ENCODE measurements around the gene RGS6.
A peak's percentile ranks its signal among the peaks of the same experiment; 100 is the strongest.

Gene RGS6

DNA sequence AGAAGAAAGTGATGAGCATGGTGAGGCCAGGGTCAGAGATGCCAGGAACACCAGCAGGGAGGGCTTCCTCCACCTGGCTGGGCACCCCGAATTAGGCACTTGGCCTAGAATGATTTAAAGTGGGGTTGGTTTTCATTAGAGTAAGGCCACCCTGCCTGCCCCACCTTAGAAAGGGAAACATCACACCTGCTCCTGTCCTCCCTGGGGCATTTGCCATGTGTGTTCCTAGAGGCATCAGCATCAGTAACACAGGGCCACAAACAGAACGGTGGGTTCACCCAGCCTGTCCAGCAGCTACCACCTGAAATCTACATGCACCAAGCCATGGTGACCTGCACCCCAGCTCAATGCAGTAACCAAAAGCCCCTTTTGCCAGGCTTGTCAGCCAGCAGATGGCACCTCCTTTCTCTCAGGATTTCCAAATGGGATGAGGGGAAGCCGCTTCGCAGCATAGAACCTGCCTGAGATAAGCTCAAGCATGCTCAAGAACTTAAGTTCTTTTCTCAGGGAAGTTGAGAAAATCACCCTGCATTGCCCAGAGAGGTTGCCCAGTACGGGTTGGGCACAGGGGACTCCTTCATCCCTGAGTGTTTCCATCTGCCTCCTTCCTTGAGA, 622.9 kb downstream of the RGS6 start:
- DNase-seq (ENCODE audit: low spot score), result peak; percentile 56

DNA sequence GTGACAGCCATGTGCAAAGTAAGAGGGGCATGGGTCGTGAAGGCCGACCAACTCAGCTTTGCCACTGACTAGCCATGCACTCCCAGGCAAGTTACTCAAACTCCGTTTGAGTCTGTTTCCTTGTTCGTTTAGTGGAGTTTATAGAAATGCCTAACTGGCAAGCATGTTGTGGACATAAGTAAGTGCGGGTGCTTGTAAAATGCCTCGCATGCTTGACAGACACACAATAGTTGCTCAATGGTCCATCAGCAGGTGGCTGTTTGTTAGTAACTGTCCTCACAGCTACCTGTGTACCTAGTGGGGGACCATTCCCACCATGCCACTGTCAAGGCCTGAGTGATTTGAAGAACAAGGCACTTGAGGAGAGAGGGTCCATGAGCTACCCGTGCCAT, 623.4 kb downstream of the RGS6 start:
- no peak for DNase-seq (ENCODE audit: low spot score)

DNA sequence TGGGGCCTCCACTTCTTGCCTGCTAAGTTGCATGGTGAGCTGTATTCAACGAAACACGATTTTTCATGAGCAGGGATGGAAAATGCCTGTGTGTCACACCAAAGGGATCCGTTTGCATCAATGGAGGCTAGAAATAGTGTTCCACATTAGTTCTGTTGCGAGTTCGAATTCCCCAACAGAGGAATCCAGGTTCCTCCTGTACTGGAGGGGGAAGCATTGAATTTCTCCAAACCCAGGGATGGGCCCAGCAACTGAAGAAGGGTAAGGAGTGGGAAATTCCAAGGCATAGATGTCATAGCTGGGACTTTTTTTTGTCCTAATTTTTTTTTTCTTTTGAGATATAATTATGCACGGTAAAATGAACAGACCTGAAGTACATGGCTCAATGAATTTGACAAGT, 625.4 kb downstream of the RGS6 start:
- no peak for DNase-seq (ENCODE audit: low spot score)

DNA sequence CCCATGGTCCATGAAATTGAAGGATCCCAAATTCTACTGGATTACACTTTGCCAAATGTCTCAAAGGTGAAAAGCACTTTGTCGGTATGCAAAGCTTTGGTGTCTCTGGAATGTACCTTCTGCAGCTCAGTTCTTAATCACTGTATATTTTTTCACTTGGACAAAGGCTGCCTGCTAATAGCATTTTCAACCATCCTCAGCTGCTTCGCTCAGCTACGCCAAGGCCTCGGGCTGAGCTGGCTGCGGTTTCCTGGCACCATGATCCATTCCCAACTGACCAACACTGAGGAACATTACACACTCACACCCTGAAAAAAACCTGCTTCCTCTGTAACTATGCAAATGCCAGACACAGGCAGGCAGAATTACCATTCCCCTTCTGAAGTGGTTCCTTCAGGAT, 626.5 kb downstream of the RGS6 start:
- peak; percentile 91 for DNase-seq (ENCODE audit: low spot score)

DNA sequence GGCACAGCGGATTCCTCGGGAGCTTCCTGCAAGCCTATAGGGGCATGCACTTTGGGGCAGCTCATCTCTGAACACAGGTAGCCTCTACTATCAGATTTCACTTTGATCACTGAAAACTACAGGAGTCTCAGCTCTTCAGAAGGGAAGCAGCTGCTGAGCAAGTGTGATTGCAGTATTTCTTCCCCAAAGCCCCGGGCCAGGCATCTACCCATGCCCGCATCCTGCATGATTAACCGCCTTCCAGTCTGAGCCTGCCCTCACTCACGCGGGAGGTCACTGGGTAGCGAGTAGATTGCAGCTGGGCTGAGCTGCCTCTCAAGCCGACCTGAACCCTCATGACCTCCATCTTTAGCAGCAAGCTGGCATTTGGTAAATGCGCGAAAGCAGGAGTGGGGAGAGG, 627.0 kb downstream of the RGS6 start:
- no peak for DNase-seq (ENCODE audit: low spot score)

DNA sequence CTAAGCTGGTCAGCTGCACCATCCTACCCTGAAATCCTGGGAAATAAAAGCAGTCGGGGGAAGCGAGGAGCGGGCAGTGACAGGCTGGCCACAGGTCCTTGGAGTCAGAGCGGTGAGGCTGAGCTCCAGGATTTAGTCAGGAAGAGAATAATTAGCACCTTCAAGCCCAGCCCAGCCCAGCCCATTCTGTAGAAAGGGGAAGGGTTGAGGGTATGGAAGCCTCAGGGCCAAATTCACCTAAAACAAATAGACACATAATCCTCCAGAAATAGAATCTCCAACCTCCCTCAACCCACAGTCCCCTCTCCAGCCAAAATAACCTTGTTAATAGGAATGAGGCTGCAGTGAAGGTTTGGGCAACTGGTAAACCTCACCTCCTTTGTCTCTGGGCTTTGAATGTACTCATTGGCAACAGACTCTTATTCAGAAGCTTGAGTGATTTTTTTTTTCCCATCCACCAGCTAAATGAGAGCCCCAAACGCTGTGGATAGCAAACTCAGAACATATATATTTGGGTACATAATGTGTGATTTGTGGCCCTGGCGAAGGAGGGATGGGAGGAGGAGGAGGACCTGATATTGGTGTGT, 627.5 kb downstream of the RGS6 start:
- peak; percentile 90 for DNase-seq (ENCODE audit: low spot score)

DNA sequence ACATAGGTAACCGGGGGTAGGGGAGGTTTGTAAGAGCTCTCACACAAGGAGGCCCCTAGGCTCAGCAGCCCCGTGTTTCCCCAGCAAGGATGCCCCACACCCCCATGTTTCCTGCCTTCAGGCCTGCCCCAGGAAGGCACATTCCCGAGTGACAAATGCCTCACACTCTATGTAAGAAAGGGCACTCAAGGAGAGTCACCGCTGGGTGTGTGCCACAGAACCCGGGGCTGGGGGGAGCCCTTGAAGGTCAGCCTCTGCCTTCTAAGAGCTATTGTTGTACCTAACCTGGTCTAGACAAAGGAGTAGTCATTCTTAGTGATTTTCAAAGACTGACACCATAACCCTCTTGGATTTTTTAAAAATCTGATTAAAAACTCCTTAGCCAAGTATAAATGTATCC, 628.1 kb downstream of the RGS6 start:
- DNase-seq (ENCODE audit: low spot score), result no peak

DNA sequence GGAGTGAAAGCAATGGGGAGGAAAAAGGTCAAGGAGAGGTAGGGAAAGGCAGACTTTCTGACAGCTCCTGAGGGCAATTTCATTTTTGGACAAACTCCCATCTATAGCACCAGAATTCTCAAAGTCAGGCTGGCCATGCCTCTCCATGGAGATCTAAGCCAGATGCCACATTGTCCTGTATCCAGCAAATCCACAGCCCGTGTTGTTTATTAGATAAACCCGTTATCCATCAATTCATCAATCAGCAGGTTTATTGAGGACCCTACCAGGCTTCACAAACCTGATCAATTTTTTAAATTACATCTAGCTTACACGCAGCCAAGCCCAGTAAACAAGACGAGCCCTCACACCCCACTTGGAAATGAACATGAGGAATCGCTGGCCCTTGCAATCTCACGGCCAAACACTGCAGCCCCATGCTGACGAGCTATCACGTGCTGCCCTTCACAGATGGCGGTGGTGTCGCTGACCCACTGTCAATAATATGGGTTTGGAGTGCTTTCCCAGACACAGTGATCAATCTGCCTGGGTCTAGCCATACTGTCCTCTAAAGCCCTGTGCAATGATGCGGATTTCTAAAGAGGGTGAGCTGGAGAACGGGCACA, 628.8 kb downstream of the RGS6 start:
- DNase-seq (ENCODE audit: low spot score), result peak; percentile 37

DNA sequence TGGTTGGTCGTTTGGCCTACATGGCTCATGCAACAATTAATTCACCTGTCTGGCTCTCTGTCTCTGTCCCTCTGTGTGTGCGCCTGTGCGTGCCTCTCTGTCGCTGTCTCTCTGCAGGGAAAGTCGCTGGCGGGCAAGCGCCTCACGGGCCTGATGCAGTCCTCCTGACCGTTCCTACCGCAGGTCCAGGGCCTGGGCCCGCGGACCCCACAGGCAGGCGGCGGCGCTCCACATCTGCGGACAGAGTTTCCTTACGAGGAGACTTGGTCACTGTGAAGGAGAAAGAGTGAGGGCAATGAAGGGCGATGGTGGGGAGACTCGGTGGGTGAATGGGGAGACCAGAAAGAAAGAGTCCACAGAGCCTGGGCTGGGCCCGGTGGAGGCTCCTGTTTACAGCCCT, 630.1 kb downstream of the RGS6 start:
- DNase-seq (ENCODE audit: low spot score), result no peak

DNA sequence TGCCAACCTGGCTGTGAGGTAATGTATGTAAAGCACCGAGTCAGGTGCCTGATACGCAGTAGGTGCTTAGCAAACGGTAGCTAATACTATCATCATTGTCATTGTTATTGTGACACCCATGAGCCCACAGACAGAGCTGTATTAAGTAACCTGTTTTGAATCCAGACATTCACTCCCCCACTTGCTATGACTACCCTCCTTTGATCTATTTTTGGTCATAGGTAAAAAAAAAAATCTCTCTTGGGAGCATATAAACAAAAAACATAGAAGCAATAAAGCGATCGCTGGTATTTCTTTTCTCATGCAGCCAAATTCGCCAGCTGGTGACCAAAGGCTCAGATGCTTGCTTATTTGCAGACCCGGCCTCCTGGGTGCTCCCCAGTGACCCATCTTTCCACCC, 631.4 kb downstream of the RGS6 start:
- DNase-seq (ENCODE audit: low spot score), result no peak

DNA sequence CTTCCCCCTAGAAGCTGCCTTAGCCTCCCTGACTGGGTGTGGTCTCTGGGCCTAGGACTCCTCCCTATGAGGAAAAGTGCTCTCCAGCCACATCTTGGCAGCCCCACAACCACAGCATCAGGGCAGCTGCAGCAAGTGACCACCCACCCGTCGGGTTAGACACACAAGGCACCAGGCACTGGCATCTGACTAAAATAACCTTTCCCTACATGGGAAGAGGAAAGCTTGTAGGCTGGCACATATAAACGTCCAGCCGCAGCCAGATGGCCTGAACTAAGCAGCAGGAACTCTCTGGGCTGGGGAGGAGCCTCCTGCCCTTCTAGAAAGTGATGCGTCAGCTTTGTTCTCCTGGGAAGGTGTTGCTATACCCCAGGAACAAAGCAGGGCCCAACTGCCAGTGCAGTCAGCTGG, 632.9 kb downstream of the RGS6 start:
- peak; percentile 85 for DNase-seq (ENCODE audit: low spot score)

DNA sequence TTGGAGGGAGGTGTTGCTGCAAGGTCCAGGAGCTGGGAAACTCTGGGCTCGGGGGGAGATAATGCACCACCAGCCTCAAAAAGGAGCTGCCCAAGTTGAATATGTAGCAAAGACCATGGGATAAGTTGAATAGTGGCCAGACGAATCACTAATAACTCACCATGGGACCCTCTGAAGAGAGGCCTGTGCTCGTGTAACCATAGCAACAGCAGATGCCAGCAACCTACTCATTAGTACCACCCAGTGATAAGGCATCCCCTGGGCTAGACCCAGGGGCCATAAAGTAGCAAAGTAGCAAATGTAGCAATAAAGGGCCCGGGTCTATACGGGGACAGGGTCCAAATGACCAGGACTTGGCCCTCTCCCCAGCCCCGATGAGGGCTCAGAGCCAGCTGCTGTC, 633.7 kb downstream of the RGS6 start:
- DNase-seq (ENCODE audit: low spot score), result no peak

DNA sequence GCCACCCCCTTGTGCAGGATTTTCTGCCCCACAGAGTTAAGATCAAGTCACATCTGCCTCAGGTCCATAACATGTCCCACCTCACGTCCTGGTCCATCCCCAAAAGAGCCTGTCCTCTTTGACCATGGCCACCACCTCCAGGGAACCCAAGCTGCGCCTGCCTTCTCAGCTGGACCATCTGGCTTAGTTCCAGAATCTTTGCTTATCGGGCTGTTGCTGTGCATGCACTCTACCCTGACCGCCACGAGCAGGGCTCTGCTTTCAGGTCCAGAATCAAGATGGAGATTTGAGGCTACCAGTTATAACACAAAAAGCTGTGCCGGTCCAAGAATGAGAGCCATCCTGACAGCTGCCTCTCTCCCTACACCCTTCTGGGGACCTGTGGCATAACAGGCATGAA, 635.0 kb downstream of the RGS6 start:
- DNase-seq (ENCODE audit: low spot score), result no peak

DNA sequence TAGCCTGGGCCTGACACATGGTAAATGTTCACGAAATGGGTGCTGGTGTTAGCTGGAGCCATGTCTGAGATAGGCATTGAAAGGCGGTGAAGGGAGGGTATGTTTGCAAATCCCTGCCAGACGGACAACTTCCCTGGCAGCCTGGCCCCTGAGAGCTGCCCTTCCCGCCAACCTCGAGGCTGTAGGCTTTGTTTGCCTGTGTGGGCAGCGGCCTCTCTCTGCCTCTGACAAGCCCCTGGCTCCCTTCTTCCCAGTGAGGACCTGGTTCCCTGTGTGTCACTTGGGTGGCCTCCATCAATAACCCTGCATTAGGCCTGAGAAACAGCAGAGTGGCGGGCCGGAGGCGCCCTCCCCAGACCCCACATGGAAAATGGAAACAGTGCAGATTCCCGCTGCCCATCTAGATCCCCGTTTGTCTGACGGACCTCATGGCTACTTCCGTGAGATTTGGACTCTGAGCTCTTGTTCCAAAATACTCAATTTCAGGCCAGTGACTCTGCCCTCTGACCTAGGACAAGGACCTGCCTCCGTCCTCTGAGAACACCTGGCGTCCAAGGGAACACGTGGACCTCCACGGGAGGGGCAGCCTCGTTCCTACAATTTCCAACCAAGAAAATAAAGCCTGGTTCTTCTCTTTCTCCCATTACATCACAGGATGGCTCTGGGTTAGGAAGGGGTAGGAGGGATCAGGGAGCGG, 636.2 kb downstream of the RGS6 start:
- no peak for DNase-seq (ENCODE audit: low spot score)

DNA sequence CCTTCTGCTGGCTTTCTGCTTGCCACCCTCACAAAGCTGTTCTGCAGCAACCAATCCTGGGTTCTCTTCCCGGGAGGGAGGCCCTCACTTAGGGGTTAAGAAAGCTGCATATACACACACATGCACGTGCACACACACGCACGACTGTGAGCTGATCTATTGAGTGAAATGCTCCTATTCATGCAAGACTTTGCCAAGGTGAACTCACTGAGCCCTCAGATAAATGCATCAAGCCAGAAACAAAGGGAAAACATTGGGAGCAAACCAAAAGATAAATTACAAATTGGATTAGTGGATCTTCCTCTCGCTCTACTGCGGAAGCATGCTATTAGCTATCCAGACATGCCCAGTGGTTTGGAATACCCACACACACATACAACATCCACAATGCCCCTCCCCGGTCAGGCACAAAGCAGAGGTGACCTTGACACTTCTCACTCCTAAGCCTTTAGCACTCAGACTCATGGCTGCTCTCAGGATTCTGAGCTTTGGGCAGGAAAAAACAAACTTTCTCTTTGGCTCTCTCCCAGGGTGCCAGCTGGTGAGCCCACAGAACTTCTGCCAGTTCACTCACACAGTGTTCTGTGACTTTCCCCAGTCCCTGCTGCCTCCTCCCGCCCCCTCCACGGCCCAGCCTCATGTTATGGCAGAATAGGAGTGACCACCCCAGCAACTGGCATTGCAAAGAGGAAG, 641.6 kb downstream of the RGS6 start:
- DNase-seq (ENCODE audit: low spot score), result peak; percentile 68

DNA sequence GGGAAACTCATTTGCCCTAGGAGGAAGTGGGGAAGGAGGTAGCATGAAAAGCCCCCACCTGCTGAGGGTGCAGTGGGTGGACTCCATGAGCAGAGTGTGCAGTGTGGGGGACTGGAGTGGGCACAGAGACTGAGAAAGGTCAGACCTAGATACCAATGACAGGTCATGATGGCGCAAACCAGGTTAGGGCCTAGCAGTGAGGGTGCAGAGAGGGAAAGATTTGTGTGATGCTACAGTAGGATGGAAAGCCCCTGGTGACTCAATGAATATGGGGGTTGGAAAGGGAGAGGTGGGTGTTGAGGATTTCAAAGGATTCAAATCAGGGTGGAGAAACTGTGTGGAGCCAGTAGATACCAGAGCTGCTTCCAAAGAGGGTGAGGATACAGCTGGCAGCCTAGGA, 642.5 kb downstream of the RGS6 start:
- DNase-seq (ENCODE audit: low spot score), result no peak

DNA sequence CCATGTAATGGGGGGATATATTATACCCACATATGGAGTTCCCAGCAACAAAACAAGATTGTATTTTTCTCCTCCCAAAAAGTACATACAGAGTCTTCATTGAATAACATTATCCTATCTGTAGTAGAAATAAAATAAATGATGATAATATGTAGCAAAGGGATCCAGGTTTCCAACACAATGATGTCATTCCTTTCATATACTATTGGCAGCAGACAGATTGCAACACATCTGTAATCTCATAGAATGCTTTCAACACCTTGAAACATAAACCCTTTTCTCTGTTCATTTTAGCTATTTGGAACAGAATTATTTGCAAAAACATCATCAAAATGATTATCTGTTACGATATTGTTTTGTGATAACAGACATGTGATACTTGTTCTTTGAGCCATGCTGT, 644.0 kb downstream of the RGS6 start:
- no peak for DNase-seq (ENCODE audit: low spot score)

DNA sequence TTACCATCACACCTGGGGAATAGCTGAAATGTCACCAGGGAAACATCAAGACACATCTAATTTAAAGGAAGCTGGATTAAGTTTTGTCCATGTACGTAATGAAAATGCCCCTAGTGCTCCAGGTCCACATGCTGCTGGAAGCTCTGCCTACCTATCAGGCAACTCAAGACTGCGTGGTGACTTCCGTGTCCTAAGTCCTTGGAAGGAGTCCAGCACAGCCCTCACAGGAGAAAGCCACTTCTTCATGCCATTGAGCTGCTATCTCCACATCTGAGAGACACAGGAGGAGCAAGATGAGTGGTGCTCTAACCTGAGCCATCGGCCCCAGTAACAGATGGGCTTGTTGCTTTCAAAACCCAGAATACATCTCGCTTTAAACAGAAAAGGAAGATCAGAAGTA, 645.3 kb downstream of the RGS6 start:
- no peak for DNase-seq (ENCODE audit: low spot score)

DNA sequence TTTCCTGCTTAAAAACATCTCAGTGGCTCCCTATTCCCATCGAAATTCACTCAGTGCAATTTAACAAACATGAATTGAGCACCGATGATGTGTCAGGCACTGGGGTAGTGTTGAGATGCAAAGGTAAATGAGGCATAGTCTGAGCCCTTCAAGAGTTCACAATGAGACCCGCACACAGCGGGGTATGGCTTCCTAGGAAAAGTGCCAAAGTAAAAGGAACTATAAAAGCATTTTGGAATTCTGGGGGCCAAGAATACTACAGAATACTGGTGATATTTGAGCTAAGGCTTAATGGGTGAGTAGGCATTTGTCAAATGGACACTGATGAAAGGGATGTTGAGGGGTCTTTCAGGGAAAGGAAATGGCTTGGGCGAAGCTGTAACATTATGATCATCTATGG, 646.3 kb downstream of the RGS6 start:
- DNase-seq (ENCODE audit: low spot score), result no peak

DNA sequence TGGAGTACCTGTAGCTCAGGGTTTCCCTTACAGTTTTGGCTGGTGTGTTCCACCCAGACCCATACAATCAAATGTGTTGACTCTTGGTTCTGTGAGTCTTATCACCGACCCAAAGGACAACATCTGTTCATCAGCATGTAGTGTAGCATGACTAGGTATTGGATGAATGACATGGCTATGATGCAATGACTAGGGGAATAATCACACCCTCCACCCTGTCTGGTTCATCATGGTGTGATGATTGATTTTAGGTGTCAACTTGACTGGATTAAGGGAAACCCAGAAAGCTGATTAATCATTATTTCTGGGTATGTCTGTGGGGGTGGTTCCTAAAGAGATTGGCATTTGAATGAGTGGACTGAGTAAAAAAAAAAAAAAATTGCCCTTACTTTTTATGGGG, 650.4 kb downstream of the RGS6 start:
- no peak for DNase-seq (ENCODE audit: low spot score)

DNA sequence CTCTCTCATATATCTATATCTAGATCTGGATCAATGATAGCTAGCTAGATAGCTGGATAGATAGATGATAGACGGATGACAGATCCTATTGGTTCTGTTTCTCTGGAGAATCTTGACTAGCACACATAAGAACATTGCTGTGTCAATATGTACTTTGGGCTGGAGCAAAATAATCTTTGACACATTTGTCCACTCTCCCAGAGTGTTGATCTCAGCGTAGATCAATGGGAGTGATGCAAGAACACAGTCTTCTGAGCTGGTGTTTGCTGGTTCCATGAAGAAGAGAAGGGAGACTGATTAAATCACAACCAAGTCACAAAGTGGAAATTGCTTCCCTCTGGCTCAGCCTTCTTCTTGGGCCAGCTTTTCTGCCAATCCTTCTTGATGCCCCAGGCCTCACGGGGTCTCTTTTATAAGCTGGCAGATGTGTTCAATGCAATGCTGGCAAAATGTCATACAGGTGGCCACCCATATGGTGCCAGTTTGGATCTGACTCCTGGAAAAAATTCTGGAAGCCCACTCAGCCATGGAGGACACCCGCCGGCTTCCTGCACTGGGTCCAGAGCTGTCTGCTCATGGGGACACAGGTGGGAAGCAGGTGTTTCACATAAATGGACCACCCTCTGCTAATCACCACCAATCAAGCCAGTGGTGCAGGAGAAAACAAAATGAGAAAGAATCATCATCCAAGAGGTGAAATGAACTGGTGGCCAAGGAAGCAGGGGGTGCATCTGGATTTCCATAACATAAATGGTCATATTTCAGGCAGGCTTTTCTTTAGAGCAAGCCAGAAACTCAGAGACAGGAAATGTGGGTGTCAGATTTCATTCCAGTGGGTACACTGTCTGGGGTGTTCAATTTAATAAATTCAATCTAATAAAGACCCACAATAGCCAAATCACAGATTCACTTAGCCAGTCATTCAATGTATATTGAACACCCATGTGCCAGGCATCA, 651.4 kb downstream of the RGS6 start:
- peak; percentile 41 for DNase-seq (ENCODE audit: low spot score)

DNA sequence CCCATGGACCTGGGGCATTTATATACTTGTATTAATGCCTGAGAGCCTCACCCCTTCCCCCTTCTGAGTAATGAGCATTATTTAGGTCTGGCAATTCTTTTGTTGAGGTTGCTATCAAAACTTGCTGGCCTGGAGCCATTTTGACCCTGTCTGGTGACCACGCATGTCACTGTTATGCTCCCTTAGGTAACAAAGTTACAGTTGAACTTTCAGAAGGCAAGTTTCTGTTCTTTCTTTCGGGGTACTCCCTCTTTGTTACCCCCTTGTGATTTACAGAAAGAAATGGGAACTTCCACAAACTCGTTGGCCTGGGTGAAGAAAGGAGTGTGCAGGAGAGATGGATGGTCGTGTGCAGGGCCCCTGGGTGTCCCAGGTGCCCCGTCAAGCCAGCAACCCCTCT, 656.3 kb downstream of the RGS6 start:
- no peak for DNase-seq (ENCODE audit: low spot score)
